SHP77 treated with DMSO at 0.1 percent for 48 hours (cell line): ENCODE results near the gene ST8SIA1.

Experiments
- DNase-seq: peaks from one replicate; lab custom pipeline; 2025; lab: John Stamatoyannopoulos, UW

The ST8SIA1 gene

DNA sequence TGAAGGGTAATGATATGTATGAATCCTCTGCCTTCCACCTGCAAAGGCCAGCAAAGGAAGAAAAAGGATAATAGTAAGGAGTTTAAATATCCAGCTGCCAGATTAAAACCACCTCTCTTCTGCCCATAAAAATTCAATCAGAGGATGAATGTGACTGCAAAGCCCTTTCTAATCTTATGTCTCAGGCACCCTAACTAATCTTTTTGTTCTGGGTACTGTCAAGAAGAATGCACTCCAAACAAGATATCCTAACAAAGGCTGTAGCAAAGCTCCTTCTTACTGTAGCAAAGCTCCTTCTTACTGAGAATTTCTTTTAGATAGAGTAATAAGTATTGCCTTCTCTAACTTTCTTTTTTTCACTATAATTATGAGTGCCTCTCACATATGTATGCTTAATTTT, 91.8 kb downstream of the ST8SIA1 start:
- DNase-seq, result no peak

DNA sequence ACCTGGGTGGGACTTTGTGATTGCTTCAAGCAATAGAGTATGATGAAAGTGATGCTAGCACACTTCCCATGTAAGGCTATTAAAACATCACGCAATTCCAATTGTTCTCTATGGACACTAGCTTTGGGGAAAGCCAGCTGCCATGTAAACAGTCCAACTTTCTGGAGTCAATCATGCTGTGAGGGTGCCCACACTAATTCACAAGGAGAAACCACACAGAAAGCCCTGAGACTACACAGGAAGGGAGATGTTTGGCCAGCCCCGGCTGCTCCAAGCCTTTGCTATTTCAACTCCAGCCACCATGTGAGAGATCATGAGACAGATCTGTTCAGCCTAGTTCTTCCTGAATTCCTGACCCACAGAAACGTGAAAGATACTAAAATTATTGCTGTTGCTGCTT, 96.3 kb downstream of the ST8SIA1 start:
- DNase-seq, result no peak

DNA sequence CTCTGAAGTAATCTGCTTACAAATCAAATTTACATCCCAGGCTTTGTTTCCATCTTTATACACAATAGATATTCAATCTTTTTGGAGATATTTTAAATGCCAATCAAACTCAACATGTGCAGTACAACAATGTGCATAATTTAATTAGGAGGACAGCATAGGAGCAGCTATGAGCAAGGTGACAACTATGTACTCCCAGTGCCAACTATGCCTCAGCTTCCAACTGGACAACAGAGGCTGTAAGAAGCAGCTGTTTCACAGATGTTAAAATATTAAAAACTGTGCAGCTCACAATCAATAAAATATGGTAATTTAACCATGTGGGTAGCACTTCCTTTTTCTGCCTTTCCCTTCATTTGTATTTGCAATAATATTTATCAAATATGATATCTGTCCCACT, 99.9 kb downstream of the ST8SIA1 start:
- no peak for DNase-seq

DNA sequence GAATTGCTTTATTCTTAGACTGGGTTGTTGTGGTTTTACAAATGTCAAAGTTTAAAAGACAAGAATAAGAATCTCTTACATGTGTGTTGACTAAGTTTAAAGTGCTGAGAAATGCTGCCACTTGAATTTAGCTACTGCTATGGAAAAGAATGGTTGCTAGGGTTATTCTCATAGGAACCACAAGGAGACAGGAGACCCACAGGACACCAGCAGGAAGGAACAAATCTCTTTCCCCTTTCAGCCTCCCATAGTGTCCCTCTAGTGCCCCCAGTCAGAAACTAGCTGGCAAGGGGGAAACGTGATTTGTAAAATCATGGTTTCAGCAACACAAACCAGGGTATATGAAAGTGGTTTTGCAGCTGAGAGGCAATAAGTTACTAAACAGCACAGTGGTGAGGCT, 102.7 kb downstream of the ST8SIA1 start:
- DNase-seq, result no peak

DNA sequence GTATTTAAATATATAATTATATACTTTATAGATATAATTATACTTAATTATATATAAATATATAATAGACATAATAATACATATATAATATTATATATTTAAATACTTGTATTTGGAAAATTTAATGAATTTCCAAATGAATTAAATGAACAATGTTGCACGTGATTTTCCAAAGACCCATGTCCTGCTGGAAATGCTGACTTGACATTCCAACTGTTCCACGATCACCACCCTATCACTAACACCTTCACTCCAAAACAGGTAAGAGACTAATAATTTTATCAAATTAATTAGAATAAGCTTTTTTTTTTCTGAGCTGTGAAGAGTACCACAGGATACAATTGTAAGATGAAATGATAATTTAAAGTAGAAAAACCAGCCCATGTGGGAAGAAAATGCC, 103.4 kb downstream of the ST8SIA1 start:
- no peak for DNase-seq

DNA sequence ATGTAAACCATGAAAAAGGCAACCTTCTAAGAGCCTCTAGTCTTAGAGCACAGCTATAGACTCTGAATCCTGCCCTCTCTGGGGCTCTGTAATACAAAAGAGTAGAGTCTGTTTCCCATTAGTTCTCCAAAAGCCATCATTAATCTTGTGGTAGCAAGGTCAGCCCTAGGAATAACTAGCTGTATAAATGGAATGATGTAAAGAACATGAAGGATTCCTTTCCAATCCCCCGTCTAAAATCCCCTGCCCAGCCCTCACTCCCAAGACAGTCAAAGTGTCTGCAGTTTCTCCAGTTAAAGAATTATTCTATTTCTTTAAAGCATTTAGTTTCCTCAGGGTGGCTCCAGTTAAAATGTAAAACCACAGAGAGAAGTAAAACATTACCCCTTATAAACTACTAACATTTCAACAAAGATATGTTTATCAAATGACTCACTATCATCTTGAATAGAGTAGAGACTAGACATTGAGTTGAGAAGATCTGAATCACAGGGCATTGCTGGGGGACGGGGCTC, 104.2 kb downstream of the ST8SIA1 start:
- no peak for DNase-seq

DNA sequence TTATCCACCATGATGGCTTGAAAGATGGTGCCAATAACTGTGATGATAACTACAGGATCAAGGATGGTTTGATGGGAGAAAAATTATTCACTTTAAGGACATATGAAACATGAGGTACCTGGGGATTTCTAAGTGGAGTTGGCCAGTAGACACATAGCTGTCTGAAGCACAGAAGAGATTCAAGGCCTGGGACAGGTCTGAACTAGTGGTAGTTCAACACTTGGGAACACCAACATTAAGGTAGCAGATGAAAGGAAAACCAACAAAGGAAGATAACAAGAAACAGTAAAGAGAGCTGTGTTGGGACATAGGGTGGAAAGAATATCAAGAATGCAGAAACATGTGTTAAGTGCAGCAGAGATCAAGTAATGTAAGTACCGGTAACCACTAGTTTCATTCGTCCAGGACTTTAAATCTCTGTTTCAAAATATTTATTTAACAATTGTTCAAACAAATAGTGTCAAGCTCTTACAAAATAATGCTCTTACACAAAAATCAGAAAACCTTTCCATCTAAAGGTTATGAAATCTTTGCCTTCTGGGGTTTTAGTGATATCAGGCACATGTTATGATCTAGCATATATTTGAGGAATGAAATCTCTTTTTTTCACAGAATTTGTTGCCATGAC, 104.7 kb downstream of the ST8SIA1 start:
- no peak for DNase-seq

DNA sequence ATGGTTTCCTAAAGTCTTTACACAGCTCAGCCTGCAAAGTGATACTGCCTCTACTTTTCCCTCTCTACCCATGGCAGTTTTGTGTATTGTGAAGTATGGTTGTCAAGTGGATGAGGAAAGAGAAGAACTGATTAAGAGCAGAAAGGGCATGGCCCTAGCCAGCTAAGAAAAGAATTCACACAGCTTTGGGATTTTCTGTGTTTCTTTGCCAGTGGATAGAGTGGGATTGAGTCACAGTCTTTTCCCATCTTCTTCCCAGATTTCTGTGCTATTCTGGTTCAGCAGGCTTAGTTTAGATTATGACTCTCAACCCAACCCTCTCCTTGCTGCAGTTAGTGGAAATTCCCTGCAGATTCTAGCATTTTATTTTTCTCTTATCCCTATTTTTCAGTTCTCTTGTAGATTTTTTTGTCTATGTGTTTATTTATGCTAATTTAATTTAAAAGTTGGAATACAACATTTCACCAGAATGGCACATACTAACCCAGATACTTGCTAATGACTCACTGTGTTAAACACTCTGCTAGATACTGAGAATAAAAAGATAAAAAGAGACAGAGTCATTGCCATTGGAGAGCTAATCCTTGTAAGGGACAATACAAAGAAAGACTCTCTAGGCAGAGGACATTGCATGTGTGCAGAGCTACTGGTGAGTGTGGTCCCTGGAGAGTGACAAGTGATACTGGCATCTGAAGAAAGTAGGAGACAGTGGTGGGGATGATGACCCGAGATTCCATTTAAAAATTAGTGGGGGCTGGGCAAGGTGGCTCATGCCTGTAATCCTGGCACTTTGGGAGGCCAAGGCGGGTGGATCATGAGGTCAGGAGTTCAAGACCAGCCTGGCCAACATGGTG, 106.3 kb downstream of the ST8SIA1 start:
- DNase-seq, result no peak

DNA sequence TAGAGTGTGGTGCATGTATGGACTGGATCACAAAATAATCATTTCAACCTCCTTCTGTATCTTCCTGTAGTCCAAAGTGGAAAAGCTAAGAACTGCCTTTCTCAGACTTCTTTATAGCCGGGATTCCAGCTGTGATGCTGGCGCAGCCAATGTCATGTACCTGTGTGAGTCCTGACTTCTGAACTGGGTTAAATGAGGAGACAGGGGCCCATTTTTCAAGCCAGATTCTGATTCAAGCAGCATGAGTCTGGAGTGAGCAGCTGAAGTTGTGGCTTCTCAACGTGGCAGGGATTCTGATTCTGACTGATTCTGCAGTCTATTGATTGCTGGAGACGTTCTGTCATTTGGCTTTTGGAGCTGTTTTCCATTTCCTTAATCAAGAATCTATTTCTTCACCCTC, 111.2 kb downstream of the ST8SIA1 start:
- no peak for DNase-seq

DNA sequence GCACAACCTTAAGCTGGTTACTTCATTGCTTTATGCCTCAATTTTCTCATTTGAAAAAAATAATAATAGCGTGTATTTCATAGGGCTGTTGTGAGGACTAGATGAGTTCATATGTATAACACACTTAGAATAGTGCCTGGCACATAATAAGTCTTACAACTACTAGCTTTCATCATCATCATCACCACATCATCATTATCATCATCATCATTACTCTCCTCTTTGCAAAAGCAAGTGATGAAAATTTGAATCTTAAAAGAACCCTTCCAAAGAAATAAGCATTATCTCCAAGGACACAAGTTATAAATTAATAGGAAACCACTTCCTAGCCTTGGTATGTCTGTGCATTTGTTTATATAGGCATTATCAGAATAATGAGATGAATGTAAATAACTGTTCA, 117.0 kb downstream of the ST8SIA1 start:
- no peak for DNase-seq

DNA sequence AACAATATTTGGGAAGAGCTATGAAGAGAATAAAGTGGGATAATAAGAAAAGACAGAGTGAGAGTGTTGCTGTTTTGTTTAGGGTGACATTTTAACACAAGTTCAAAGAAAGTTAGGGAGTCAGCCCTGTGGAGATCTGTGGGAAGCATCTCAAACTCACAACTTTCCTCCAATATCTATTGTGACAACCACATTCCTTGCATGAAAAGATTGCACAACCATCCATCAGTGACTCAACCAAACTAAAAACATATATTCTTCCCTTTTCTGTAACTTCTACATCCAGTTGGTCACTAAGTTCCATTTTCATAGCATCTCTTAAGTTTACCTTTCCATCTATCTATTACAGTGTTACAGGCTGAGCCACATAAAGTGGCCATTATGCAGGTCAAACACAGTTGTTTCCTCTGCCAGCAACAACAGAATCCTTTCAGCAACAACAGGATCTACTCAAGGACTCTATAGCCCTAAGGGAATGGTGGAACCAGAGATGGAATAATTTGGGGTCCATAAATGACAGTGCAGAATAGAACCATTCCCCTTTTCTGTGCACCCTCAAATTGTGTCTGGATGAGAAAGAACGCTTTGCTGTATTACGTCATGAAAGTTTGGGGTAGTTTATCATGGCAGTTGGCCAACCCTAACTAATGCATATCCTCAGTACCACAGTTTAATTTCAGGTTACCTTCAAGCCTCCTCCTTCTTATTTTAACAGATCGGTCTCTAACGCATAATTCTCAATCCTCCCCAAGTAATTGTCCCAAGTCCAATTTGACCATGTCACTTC, 118.8 kb downstream of the ST8SIA1 start:
- no peak for DNase-seq

DNA sequence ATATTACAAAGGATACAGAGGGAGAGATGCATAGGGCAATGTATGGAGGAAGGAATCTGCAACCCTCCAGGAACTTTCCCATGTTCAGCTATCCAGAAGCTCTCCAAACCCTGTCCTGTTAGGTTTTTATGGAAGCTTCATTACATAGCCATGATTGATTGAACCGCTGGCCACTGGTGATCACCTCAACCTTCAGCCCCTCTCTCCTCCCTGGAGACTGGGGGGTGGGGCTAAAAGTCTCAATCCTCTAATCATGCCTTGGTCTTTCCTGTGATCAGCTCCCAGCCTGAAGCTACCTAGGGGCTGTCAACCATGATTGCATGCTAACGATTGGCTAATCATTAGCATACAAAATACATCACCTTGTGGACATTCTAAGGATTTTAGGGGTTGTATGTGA, 123.4 kb downstream of the ST8SIA1 start:
- no peak for DNase-seq

DNA sequence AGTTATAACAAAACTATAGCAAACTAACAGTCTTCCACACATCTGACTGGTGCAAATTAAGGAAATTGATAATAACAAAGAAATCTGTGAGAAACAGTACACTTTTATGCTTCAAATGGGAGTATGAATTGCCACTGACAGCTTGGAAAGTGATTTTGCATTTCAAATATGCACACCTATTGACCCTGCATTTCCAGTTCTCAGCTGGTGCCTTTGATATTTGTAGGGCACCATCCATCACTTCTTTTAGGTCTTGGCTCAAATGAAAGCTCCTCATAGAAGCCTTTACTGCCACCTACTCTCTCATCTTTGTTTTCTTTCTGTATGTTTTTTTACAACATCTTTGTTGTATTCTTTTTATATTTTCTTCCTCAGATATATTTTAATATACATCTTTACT, 125.1 kb downstream of the ST8SIA1 start:
- DNase-seq, result no peak

DNA sequence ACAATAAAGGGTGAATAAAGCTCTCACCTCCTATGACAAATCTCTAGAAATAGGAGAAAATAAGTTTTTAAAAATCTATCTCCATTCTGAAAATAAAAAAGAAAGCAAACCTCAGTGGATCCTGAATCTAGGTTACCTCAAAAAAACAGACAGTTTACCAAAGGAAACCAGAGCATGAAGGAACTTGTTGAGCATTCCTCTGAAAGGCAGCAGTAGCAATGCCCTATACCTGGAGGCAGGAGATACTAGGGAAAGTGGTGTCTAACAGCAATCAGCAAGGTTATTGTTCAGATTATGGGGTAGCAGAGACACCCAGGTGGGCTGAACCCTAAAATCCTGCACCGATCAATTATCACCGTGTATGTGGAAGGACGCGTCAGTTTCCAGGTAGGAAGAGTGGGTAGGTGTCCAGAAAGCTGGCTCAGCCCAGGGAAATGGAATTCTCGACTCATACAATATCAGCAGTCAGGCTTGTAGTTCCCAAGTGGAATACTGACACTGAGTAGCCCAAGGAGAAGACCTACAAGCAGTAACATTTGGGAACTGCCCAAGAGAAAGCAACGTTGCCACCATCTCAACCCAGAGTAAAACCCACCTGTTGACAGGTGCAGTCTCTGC, 128.3 kb downstream of the ST8SIA1 start:
- no peak for DNase-seq

DNA sequence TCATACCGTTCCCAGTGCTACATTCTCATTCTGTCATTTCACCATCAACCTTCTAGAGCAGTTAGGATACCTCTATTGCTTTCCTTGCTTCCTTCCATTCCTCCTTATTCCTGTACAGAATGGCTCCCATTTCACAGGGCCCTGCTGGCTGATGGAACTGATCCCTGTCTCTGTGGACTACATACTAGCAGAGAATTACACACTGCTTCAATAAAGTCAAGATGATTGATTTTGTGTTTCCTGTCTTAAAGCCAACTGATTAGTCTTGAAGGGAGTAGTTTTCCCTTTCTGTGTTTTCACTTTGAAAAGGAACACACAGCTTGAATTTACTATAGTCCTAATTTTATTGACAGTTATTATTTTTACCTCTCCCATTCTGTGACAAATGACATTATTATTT, 130.1 kb downstream of the ST8SIA1 start:
- DNase-seq, result no peak

DNA sequence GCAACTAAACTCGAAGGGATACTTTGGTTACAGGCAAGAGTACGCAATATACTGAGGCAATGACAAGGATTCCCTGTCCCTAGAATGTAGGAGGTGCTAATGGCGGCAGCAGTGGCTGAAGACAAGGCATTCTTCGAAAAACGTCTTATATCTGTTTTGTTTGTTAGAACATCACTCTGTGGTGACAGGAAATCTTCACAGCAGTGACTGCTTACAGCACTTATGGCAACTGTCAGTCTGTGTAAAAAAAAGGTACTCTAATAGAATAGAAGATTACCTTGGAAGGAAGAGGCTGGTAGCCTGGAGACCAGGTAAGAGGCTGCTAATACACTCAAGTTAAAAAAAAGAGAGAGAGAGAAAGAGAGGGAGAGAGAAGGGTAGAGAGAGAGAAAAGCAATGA, 131.7 kb downstream of the ST8SIA1 start:
- DNase-seq, result no peak

DNA sequence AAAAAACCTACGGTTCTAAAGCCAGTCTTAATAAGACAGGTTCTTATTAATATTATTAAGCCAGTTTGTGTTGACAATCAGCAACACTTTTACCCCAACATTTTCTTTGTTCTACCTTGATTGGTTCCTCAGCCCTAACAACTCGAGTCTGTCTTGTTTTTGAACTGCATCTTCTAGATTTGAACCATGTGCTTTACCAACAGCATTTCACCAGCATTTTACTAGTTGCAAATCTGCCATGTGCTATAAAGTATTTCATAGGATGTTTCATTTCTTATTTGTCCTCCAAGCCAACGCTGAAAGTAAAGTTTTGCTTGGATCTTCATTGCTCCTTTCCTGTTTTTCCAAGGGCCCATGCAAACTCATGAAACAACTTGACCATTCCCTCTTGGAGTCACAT, 133.4 kb downstream of the ST8SIA1 start:
- DNase-seq, result no peak

DNA sequence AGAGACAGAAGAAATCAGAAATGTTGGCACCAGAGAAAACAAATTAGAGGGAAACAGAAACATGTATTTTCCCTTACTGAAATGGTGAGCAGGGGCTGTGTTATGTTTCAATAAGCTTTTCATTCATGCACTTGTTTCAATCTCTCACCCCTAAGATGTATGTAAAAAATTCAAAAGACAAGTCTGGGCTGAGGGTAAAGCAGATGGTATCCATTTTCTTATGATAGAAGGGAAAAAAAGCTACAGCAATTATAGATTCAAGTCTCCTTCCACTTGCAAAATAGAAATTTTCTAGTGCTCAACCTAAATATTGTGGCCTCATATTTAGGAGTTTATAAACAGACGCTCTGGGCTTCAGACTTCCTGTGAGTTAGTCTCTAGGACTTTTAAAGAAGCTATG, 138.3 kb downstream of the ST8SIA1 start:
- no peak for DNase-seq

DNA sequence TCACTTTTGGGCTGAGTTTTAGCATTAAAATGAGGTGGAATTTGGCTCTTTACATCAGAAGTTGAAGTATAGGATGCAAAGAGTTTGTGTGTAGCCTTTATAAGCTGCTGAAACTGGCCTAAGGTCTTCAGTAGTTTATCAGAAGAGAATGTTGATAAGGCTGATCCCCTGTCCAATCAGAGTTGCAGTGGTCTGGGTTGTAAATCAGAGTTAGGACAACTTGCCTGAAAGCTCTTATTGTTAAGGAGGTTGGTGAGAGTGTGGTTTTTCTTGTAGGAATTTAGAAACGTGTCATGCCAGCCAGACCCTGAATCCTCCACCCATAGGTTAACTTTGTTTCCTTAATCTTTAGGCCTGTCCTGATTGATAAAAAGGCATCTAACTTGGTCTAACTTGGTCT, 143.5 kb downstream of the ST8SIA1 start:
- no peak for DNase-seq

DNA sequence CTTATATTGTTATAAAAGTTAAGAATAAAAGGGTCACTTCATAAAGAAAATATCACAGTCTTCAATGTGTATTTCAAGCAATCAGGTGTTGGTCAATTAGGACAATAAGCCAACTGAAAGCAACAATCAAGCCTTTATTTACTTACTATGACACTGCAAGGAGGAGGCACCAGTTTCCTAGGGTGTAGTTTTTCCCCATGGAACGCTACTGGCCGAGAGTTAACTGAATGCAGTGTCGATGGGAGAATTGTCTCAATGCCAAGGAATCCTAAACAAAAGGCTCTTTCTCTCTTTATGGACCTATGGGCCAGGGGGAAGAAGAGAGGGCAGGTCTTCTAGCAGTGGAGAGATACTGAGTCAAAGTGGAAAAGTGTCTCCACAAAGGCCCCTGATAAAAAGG, 146.1 kb downstream of the ST8SIA1 start:
- DNase-seq, result no peak

DNA sequence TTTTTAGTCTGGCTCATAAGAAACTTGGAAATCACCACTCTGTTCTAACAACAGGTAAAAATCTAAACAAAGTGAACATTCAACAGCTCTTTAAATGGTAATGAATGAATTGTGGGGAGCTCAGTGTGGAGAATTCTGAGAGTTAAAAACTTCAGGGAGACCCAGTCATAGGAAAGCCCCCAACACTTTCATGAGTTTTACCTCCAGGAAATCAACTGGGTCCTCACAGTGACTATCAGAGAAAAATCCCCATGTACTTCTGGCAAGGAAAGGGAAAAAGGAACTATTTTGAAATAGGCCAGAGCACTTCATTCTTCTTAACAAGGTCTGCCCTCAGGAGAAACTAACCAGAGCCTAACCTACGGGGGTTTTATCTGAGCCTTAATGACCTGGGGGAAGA, 153.8 kb downstream of the ST8SIA1 start:
- DNase-seq, result no peak

DNA sequence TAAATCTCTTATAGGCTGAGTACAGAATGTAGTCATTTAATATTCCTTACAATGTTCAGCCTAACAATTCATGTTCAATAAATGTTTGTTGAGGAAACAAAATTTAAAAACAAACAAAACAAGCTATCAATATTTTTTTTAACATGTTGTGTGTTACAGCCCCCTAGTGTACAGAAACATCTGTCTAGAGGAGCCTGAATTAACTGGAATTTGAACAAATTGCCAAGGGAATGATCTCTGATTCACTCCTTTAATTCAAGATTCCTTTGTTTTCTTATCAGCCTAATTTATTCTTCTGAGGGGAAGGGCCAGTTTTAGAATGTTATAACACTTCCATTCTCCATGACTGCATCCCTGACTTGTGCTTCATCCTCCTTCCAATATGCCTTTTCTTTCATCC, 161.3 kb downstream of the ST8SIA1 start:
- DNase-seq, result no peak
